Tibial artery (tissue), 4 donors: Measurements from ENCODE around the gene AMOTL2.

ENCODE experiments used
- DNase-seq, 2 donors: peaks; one replicate each; pipeline ENCODE4 v3.0.0-alpha.2; 2019
- H3K27ac ChIP-seq, 2 donors: fragments of 200-600 bp; sonication (generic) in 1 of 2; 1 replicate in 1 of 2; 2 replicates in 1 of 2; pipeline ENCODE4 v1.5.1; 2018 to 2019; ENCODE audit warnings: mild to moderate bottlenecking in 1 of 2
- H3K27me3 ChIP-seq, 2 donors: fragments of 200-600 bp; sonication (generic) in 1 of 2; one replicate each; pipeline versions ENCODE4 v1.5.1 to v1.6.0; 2016 to 2019
- H3K36me3 ChIP-seq, 3 donors: fragments of 200-600 bp; sonication (generic) in 2 of 3; one replicate each; pipeline ENCODE4 v1.5.1; 2016 to 2019; ENCODE audit warnings: mild to moderate bottlenecking in 2 of 3
- H3K4me1 ChIP-seq, 4 donors: fragments of 200-600 bp; sonication (generic) in 2 of 4; 1 replicate in 3 of 4; 2 replicates in 1 of 4; pipeline ENCODE4 v1.5.1; 2016 to 2019
- H3K4me3 ChIP-seq, 2 donors: fragments of 200-600 bp; sonication (generic) in 1 of 2; 1 replicate in 1 of 2; 2 replicates in 1 of 2; pipeline ENCODE4 v1.5.1; 2018 to 2019; ENCODE audit warnings: mild to moderate bottlenecking in 2 of 2
- H3K9me3 ChIP-seq, 3 donors: fragments of 200-600 bp; sonication (generic) in 1 of 3; one replicate each; pipeline ENCODE4 v1.5.1; 2016 to 2019
- intact Hi-C: fragments of 100-400 bp; cut with DNase I; formaldehyde crosslinking; loops from one replicate; pipeline ENCODE4 v1.15.0; 2023; ENCODE audit warnings: low total_unique reads
- TF ChIP-seq, protein P1 (sequence below), 2 experiments: fragments of 200-600 bp in 1 of 2; fragments of 450-650 bp in 1 of 2; IDR thresholded peaks; one replicate each; pipeline ENCODE4 v1.5.1; 2017 to 2019; ENCODE audit warnings: antibody characterized with exemption in 2 of 2, mild to moderate bottlenecking in 1 of 2, moderate library complexity in 1 of 2

The AMOTL2 gene

DNA sequence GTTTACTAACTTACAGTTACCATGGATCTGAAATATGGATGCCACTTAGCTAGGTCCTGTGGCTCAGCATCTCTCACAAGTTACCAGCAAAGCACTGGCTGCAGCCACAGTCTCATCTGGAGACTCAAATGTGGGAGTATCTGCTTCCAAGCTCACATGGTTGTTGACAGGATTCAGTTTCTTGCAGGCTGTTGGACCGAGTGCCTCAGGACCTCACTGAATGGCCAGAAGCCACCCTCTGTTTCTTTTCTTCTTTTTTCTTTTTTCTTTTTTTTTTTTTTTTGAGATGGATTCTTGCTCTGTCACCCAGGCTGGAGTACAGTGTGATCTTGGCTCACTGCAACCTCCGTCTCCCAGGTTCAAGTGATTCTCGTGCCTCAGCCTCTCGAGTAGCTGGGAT, 20.1 kb upstream of the AMOTL2 start:
- peak; percentile 67 to 78 for DNase-seq
- no peaks in the 10 kb centered on the region for H3K36me3 ChIP-seq
- peaks cover 0 to 66% (median 48%) of the 10 kb centered on the region in 4 donors for H3K4me1 ChIP-seq
- no peak overlapping the region for H3K4me3 ChIP-seq
- intact Hi-C loops, result no loop called here
- H3K27me3 ChIP-seq, result no peaks in the 10 kb centered on the region
- TF ChIP-seq, protein P1, sequence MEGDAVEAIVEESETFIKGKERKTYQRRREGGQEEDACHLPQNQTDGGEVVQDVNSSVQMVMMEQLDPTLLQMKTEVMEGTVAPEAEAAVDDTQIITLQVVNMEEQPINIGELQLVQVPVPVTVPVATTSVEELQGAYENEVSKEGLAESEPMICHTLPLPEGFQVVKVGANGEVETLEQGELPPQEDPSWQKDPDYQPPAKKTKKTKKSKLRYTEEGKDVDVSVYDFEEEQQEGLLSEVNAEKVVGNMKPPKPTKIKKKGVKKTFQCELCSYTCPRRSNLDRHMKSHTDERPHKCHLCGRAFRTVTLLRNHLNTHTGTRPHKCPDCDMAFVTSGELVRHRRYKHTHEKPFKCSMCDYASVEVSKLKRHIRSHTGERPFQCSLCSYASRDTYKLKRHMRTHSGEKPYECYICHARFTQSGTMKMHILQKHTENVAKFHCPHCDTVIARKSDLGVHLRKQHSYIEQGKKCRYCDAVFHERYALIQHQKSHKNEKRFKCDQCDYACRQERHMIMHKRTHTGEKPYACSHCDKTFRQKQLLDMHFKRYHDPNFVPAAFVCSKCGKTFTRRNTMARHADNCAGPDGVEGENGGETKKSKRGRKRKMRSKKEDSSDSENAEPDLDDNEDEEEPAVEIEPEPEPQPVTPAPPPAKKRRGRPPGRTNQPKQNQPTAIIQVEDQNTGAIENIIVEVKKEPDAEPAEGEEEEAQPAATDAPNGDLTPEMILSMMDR (IDR thresholded peaks at IDR 0.05), result no peak
- peaks cover 0 to 6% (median 0%) of the 10 kb centered on the region in 3 donors for H3K9me3 ChIP-seq
- H3K27ac ChIP-seq, result peak overlapping the region; percentile 57 to 74

DNA sequence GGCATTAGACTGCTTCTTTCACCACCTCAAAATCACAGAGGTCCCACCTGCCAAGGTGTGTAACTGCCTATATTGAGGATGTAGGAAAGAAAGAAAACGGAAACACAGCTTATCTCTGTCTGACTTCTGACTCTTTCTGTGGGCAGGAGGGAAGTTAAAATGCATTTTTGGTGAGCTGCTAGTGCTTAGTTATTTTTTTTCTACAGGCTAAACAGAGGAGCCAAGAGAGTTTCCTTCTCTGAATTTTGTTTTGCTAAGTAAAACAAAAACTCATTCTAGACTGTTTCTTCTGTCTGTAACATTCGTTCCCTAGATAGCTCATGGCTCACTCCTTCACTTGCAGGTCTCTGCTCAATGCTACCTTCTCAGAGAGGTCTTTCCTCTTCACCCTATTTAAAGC, 18.8 kb upstream of the AMOTL2 start:
- TF ChIP-seq, protein P1 (IDR thresholded peaks at IDR 0.05), result no peak
- intact Hi-C loops, result no loop called here
- H3K27ac ChIP-seq, result peak overlapping the region; percentile 57 to 74

DNA sequence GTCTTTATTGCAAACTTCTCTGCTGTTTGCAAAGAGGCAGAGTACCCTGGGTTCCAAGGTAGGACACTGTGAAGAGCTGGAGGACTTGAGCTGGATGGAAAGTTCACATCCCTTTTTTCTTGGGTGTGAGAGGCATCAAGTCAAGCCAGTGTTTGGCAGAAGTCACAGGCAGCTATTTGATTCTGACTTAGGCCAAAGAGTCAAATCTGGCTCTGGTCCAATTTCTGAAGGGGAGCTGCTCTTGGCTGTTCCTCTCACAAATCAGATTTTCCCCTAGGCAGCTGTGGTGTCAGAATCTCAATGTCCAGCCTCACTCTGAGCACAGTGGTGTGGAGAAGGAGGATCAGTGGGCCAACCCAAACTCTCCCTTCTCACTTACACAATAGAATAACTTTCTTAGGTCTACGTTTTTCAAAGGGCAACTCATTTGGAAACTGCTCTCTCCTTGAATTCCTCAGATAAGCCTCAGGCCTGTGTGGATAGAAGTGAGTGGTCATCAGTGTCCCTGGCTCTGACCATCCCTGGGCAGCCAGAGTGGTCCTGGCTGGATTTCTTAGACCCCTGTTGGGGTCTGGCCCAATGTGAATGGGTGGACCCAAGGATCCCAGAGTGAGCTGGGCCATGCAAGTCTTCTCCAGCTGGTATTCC, 18.2 kb upstream of the AMOTL2 start:
- peaks cover 0 to 80% (median 55%) of the 10 kb centered on the region in 4 donors for H3K4me1 ChIP-seq
- H3K27ac ChIP-seq, result peak overlapping the region; percentile 57 to 74
- intact Hi-C loops, result no loop called here
- H3K27me3 ChIP-seq, result no peaks in the 10 kb centered on the region
- TF ChIP-seq, protein P1 (IDR thresholded peaks at IDR 0.05), result no peak
- peak overlapping the region in 1 of 2 donors; percentile 5 for H3K4me3 ChIP-seq
- peaks cover 0 to 6% (median 0%) of the 10 kb centered on the region in 3 donors for H3K9me3 ChIP-seq
- peak; percentile 73 to 86 for DNase-seq
- H3K36me3 ChIP-seq, result no peaks in the 10 kb centered on the region

More for the DNA sequence above, 18.8 kb upstream of the AMOTL2 start:
- H3K36me3 ChIP-seq, result no peaks in the 10 kb centered on the region
- peak overlapping the region in 1 of 2 donors; percentile 5 for H3K4me3 ChIP-seq
- DNase-seq, result no peak
- no peaks in the 10 kb centered on the region for H3K27me3 ChIP-seq
- peaks cover 0 to 6% (median 0%) of the 10 kb centered on the region in 3 donors for H3K9me3 ChIP-seq
- peaks cover 0 to 78% (median 55%) of the 10 kb centered on the region in 4 donors for H3K4me1 ChIP-seq

DNA sequence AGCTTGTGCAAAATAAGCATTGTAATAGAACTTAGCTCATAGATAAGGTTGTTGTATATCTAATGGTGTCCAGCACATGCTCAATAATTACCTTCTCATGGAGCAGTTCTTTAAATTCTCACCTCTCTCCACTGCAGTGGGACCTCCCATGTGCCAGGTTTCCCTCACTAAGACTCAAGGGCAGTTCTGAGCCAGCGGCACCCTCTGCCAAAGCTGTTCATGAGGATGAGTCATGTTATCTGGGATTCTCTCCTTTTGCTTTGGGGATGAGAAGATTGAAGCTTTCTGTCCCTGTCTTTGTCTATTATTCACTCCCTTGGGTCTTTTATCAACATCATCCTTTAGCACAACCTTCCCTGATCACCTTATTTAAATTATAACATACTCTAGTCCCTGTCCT, 15.6 kb upstream of the AMOTL2 start:
- intact Hi-C loops, result no loop called here
- TF ChIP-seq, protein P1 (IDR thresholded peaks at IDR 0.05), result no peak
- Histone ChIP-seq H3K27ac (no peak overlapping the region), H3K9me3 (peaks cover 0 to 6% (median 0%) of the 10 kb centered on the region in 3 donors), H3K36me3 (no peaks in the 10 kb centered on the region), H3K4me1 (peaks cover 0 to 54% (median 32%) of the 10 kb centered on the region in 4 donors), H3K4me3 (no peak overlapping the region), H3K27me3 (no peaks in the 10 kb centered on the region)
- DNase-seq, result no peak

DNA sequence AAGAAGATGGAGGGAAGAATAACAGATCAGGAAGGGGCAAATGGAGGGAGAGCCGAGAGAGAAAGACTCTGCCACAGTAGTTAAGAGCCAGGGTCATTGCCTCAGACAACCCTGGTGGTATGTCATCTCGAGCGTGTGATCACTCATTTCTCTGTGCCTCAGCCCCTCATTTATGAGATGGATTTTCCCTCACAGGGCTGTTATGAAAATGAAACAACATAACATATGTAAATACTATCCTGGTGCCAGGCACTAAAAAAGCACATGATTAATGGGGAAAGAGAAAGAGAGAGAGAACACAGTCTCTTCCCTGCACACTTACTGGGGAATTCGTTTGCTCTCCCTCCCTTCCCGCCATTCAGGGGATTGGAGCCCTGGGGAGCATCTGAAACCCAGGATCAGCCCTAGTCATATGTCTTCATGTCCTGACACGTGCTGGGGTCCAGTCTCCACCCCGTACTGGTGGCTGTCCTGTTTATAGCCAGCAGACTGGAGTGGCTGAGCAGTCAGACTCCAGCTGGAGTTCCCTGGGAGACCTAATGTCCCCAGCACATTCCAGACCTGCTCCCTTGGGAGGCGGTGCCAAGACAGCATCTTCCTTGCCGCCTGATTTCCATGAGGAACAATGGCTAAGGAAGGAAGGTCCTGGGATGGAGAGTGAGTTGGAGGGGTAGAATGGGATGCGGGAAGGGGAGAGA, 14.7 kb upstream of the AMOTL2 start:
- TF ChIP-seq, protein P1 (IDR thresholded peaks at IDR 0.05), result no peak
- H3K27ac ChIP-seq, result peak overlapping the region; percentile 25 to 44
- no peaks in the 10 kb centered on the region for H3K27me3 ChIP-seq
- no peak overlapping the region for H3K4me3 ChIP-seq
- peaks cover 0 to 6% (median 0%) of the 10 kb centered on the region in 3 donors for H3K9me3 ChIP-seq
- H3K4me1 ChIP-seq, result peaks cover 0 to 44% (median 27%) of the 10 kb centered on the region in 4 donors
- no peaks in the 10 kb centered on the region for H3K36me3 ChIP-seq
- intact Hi-C loops, result no loop called here
- DNase-seq, result no peak
